Endodermal cell (in vitro differentiated cells): ENCODE measurements around the gene RAB34. TPM values are rescaled to one million over a fixed set of nuclear protein-coding genes. Genes with fewer than 3 reads are reported as not detected.
"Not testable (repeated sequence)": the region's sequence is repeated elsewhere in the genome, so short reads cannot be mapped to it uniquely, and the experiment has no call there.

Source experiments
- DNase-seq: peaks from one replicate; pipeline ENCODE4 v3.0.0-alpha.2; 2017
- H3K27ac ChIP-seq: 2 replicates; pipeline ENCODE4 v1.5.1; 2013; ENCODE audit warnings: mild to moderate bottlenecking, low read depth, low read length, moderate library complexity
- H3K27me3 ChIP-seq: 2 replicates; pipeline ENCODE4 v1.6.1; 2013; ENCODE audit warnings: mild to moderate bottlenecking, low read length, moderate library complexity; ENCODE audit not compliant: insufficient read depth, control insufficient read depth, poor library complexity, severe bottlenecking
- H3K36me3 ChIP-seq: 2 replicates; pipeline ENCODE4 v1.7.0; 2013; ENCODE audit warnings: mild to moderate bottlenecking, low read length, moderate library complexity; ENCODE audit not compliant: control insufficient read depth, insufficient read depth
- H3K4me1 ChIP-seq: one replicate; pipeline ENCODE4 v1.7.0; 2013; ENCODE audit warnings: low read length; ENCODE audit not compliant: control insufficient read depth, insufficient read depth
- H3K4me3 ChIP-seq: 2 replicates; pipeline ENCODE4 v1.5.1; 2013; ENCODE audit warnings: mild to moderate bottlenecking, low read length, moderate library complexity
- H3K9ac ChIP-seq: 2 replicates; pipeline ENCODE4 v1.6.1; 2013; ENCODE audit warnings: mild to moderate bottlenecking, low read length, moderate library complexity; ENCODE audit not compliant: poor library complexity, severe bottlenecking; ENCODE audit errors: extremely low read depth
- H3K9me3 ChIP-seq: 2 replicates; pipeline ENCODE4 v1.6.1; 2013; ENCODE audit warnings: mild to moderate bottlenecking, low read length, moderate library complexity; ENCODE audit not compliant: control insufficient read depth
- H3K27ac Mint-ChIP-seq: 2 replicates; pipeline ENCODE4 v1.8.0; 2020; ENCODE audit warnings: mixed read lengths
- H3K27me3 Mint-ChIP-seq: 2 replicates; pipeline ENCODE4 v1.8.0; 2021; ENCODE audit warnings: mild to moderate bottlenecking, mixed read lengths; ENCODE audit not compliant: insufficient read depth
- H3K36me3 Mint-ChIP-seq: 2 replicates; pipeline ENCODE4 v1.8.0; 2020; ENCODE audit warnings: low read depth, mixed read lengths
- H3K4me1 Mint-ChIP-seq: 2 replicates; pipeline ENCODE4 v1.8.0; 2020; ENCODE audit warnings: mixed read lengths
- H3K4me3 Mint-ChIP-seq: 2 replicates; pipeline ENCODE4 v1.8.0; 2020; ENCODE audit warnings: mild to moderate bottlenecking, moderate library complexity, mixed read lengths
- H3K9me3 Mint-ChIP-seq: 2 replicates; pipeline ENCODE4 v1.8.0; 2020; ENCODE audit warnings: mild to moderate bottlenecking, mixed read lengths
- WGBS, 2 experiments: methylation state at CpG; one replicate each; pipeline versions ENCODE4 v1.1.5 to v1.1.7; 2013; ENCODE audit warnings: missing lambda C conversion rate in 2 of 2, mixed read lengths in 1 of 2; ENCODE audit not compliant: insufficient coverage in 1 of 2, insufficient read length in 1 of 2; 5-methylcytosine and 5-hydroxymethylcytosine counted together
- total RNA-seq, 2 donors: library from RNA; stranded (reverse); fragmentation: NEBNext Ultra II Directional in 1 of 2; extraction: Animal tissue kit (Norgen Biotek cat#: 25700) in 1 of 2; gene quantifications; 2 replicates in 1 of 2; 3 replicates in 1 of 2; pipeline ENCODE4 v1.2.1, GENCODE V29; 2021
- TF ChIP-seq, protein P1 (sequence below): fragments of 200-600 bp; sonication (generic); conservative IDR thresholded peaks from 2 replicates; pipeline ENCODE4 v1.5.0; 2021; ENCODE audit warnings: antibody characterized with exemption, mild to moderate bottlenecking

The RAB34 gene
- total RNA-seq, 2 donors from 2014 or later, result 111 to 112 TPM

DNA sequence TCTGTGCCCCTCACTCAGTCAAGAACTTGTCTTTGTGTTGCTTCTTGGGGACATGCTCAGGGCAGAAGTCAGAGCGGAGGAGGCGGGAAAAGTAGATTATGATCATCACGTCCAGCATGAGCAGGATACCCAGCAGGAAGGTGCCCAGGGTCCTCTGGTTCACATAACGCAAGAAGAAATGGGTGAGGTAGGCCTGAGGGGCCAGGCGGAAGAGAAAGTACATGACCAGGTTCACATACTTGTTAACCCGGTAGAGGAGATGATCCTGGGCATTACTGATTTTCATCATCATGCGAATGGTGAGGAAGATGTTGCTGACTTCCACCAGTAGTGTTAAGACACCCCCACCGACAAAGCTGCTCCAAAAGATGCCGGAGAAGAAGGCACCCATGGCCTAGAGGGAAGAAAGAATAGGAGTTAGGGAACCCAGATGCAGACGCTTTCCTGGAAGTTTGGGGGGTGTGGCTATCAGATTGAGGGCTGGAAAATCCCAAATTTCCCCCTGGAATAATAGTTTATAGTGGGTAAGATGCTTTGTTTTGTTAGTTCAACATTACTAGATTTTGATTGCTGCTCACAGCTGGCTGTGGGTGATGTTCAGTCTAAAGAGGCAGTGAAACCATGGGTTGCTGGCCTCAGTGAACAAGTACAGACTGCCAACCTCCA, 7.0 kb upstream of the RAB34 start:
- TF ChIP-seq, protein P1, sequence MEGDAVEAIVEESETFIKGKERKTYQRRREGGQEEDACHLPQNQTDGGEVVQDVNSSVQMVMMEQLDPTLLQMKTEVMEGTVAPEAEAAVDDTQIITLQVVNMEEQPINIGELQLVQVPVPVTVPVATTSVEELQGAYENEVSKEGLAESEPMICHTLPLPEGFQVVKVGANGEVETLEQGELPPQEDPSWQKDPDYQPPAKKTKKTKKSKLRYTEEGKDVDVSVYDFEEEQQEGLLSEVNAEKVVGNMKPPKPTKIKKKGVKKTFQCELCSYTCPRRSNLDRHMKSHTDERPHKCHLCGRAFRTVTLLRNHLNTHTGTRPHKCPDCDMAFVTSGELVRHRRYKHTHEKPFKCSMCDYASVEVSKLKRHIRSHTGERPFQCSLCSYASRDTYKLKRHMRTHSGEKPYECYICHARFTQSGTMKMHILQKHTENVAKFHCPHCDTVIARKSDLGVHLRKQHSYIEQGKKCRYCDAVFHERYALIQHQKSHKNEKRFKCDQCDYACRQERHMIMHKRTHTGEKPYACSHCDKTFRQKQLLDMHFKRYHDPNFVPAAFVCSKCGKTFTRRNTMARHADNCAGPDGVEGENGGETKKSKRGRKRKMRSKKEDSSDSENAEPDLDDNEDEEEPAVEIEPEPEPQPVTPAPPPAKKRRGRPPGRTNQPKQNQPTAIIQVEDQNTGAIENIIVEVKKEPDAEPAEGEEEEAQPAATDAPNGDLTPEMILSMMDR, result no peak
- Histone ChIP-seq H3K27ac (no peak overlapping the region), H3K9me3 (no peaks in the 10 kb centered on the region), H3K27me3 (no peaks in the 10 kb centered on the region), H3K9ac (no peak overlapping the region), H3K4me1 (peaks cover 6% of the 10 kb centered on the region), H3K4me3 (peak overlapping the region; percentile 82), H3K36me3 (peaks cover 42% of the 10 kb centered on the region)
- Mint-ChIP-seq H3K4me1 (peaks cover 35% of the 10 kb centered on the region), H3K9me3 (no peaks in the 10 kb centered on the region), H3K27me3 (no peaks in the 10 kb centered on the region), H3K4me3 (peak overlapping the region; percentile 89), H3K27ac (peak overlapping the region; percentile 99), H3K36me3 (peaks cover 47% of the 10 kb centered on the region)
- 84 to 90% methylated on average over 8 to 10 of the region's 10 CpGs for WGBS, 2 experiments
- DNase-seq, result peak; percentile 75

GRCh38 chr17:28723836-28724499, 6.3 kb upstream of the RAB34 start:
- Mint-ChIP-seq H3K27ac (peak overlapping the region; percentile 99), H3K36me3 (peaks cover 47% of the 10 kb centered on the region), H3K4me3 (peak overlapping the region; percentile 89), H3K4me1 (peaks cover 37% of the 10 kb centered on the region)
- H3K27ac ChIP-seq, H3K9me3 Mint-ChIP-seq, H3K9me3 ChIP-seq, DNase-seq, H3K9ac ChIP-seq, H3K4me1 ChIP-seq, H3K27me3 ChIP-seq, H3K27me3 Mint-ChIP-seq: not testable (repeated sequence)
- 84 to 93% methylated on average over 2 to 4 of the region's 4 CpGs for WGBS, 2 experiments
- peaks cover 42% of the 10 kb centered on the region for H3K36me3 ChIP-seq
- H3K4me3 ChIP-seq, result peak overlapping the region; percentile 82

GRCh38 chr17:28723159-28723835, 5.6 kb upstream of the RAB34 start:
- TF ChIP-seq, protein P1, result no peak
- peak overlapping the region; percentile 94 for H3K4me3 ChIP-seq
- peaks cover 47% of the 10 kb centered on the region for H3K36me3 Mint-ChIP-seq
- H3K4me1 ChIP-seq, result peaks cover 6% of the 10 kb centered on the region
- H3K4me3 Mint-ChIP-seq, result peak overlapping the region; percentile 89
- no peak overlapping the region for H3K9ac ChIP-seq
- 93 to 95% methylated on average over 4 to 6 of the region's 6 CpGs for WGBS, 2 experiments
- H3K9me3 ChIP-seq, result no peaks in the 10 kb centered on the region
- H3K27me3 ChIP-seq, result no peaks in the 10 kb centered on the region
- H3K27ac ChIP-seq, result no peak overlapping the region
- peak overlapping the region; percentile 79 for H3K27ac Mint-ChIP-seq
- no peaks in the 10 kb centered on the region for H3K27me3 Mint-ChIP-seq
- peaks cover 42% of the 10 kb centered on the region for H3K36me3 ChIP-seq
- peaks cover 40% of the 10 kb centered on the region for H3K4me1 Mint-ChIP-seq
- no peak for DNase-seq
- H3K9me3 Mint-ChIP-seq, result no peaks in the 10 kb centered on the region
